NCI-H446 (cell line): ENCODE measurements around the gene YARS1.
"Not testable (repeated sequence)": the region's sequence is repeated elsewhere in the genome, so short reads cannot be mapped to it uniquely, and the experiment has no call there.

Source experiments
- DNase-seq, 2 experiments: peaks; one replicate each; lab custom pipeline; 2025; lab: John Stamatoyannopoulos, UW

The YARS1 gene

GRCh38 chr1:32817815-32818786, 943 bp upstream of the YARS1 start:
- peak; percentile 71 to 76 for DNase-seq

DNA sequence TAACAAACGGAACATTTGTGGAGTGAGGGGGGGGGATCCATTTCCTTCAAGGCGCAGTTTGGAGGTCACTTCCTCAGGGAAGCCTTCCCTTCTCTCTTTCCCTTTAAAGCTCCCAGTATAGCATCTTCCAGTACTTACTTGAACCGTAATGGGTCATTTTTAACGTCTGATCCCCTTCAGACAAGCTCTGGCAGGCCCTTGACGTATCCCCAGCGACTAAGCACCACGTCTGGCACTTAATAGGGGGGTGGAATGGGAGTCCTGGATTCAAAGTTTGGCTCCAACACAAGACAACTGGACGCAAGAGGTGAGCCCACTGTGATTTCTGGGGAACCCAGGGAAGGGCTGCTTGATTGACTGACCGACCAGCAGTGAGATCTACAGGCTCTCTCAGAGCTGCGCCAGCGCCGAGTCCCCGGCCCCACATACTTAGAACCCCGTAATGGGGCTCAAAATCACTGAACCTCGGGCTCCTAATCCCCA, 441 bp downstream of the YARS1 start:
- peak in 1 of 2 experiments; percentile 47 for DNase-seq

DNA sequence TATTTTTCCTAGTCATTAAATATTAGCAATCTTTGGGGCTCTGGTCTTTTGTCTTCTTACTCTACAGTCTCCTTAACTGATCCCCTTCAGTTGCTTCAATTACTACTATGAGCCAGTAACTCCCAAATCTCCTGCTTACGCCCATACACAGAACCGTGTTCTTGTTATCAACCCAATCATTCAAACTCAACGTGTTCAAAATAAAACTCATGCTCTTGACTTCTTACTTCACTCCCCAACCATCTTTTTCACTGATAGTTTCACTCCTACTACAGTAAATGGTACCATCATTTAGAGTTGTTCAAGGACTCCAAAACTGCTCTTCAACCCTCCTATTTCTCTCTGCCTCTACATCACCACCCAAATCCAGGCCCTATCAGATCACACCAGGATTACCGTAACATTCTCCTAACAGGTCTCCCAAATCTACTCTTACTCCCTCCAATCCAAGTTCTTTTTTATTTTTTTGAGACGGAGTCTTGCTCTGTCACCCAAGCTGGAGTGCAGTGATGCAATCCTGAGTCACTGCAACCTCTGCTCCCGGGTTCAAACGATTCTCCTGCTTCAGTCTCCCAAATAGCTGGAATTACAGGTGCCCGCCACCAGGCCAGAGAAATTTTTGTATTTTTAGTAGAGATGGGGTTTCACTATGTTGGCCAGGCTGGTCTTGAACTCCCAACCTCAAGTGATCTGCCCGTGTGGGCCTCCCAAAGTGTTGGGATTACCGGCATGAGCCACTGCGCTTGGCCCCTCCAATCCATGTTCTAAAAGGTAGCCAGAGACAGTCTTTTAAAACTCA, 3.0 kb downstream of the YARS1 start:
- no peak for DNase-seq

DNA sequence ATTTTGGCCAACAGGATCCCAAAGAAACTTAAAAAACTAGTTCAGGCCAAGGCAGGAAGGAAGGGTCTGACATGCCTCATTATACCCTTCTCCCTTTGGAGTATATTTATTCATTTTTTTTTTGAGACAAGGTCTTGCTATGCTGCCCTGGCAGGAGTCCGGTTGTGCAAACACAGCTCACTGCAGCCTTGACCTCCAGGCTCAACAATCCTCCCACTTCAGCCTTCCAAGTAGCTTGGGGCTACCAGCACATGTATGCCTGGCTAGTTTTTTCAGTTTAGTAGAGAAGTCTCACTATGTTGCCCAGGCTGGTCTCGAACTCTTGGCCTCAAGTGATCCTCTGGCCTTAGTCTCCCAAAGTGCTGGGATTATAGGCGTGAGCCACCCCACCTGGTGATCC, 5.2 kb downstream of the YARS1 start:
- DNase-seq = no peak

DNA sequence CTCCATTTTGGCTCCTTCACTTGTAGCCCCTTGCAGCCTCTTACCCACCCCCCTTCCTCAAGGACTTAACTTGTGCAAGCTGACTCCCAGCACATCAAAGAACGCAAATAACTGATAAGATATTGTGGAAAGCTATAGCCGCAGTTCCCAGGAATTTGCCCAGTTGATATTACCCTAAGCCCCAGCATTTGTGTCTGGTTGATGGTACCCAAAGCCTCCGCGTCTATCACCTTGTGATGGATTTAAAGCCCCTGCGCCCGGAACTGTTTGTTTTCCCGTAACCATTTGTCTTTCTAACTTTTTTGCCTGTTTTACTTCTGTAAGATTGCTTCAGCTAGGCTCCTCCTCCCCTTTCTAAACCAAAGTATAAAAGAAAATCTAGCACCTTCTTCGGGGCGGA, 5.9 kb downstream of the YARS1 start:
- no peak for DNase-seq

DNA sequence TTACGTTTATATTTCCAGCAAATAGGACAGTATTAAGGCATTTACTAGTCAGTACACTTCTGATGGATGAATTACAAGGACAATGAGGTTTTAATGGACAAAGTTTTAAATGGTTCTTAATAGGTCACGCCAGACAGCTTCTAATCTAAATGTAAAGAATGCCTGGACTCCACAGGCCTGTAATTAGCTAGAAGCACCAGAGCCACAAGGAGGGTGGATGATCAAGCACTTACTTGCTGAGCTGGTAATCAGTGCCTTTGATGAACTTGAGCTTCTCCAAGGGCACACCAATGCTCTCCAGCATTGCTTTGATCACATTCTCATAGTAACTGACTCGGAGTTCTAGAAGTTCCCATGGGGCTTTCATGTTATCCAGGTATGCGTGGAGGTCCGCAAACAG, 6.8 kb downstream of the YARS1 start:
- no peak for DNase-seq

- no peak for DNase-seq
Measured at GRCh38 chr1:32808580-32808979, 8.6 kb downstream of the YARS1 start.

- DNase-seq = no peak
Measured at GRCh38 chr1:32806910-32807523, 10.1 kb downstream of the YARS1 start.

- DNase-seq = no peak
Measured at GRCh38 chr1:32806290-32806689, 10.9 kb downstream of the YARS1 start.

DNA sequence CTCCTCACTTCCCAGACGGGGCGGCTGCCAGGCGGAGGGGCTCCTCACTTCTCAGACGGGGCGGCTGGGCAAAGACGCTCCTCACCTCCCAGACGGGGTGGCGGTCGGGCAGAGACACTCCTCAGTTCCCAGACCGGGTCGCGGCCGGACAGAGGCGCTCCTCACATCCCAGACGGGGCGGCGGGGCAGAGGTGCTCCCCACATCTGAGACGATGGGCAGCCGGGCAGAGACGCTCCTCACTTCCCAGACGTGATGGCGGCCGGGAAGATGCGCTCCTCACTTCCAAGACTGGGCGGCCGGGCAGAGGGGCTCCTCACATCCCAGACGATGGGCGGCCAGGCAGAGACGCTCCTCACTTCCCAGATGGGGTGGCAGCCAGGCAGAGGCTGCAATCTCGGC, 12.7 kb downstream of the YARS1 start:
- not testable (repeated sequence) for DNase-seq

GRCh38 chr1:32801096-32801715, 16.0 kb downstream of the YARS1 start:
- DNase-seq = no peak

DNA sequence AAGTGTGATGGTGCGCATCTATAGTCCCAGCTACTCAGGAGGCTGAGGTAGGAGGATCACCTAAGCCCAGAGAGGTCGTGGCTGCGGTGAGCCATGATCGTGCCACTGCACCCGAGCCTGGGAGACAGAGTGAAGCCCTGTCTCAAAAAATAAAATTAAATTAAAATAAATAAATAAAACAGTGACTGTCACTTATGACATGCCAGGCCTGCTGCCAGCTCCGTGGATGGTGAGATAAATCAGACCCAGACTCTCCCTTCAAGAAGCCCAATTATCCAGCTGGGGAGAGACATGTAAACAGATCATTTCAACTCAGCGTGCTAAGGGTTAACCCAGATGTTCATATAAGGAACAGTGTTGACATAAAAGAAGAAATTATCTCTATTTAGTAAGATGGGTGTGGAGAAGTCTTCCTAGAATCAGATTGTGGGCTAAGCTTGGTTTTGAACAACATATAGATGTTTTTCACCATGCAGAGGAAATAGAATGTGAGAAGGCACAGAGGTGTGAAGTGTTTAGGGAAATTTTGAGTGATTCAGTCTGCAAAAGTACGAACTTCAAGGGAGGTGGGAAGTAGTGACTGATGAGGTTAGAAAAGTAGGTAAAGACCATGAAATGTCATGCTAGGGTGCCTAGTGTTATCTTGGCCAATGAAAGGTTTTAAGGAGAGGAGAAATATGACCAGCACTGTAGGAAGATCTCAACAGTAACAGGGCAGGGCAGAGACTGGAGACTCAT, 18.3 kb downstream of the YARS1 start:
- no peak for DNase-seq

GRCh38 chr1:32798191-32798590, 19.0 kb downstream of the YARS1 start:
- DNase-seq = no peak

GRCh38 chr1:32797456-32797855, 19.7 kb downstream of the YARS1 start:
- no peak for DNase-seq

- DNase-seq = not testable (repeated sequence)
Measured at GRCh38 chr1:32795763-32796162, 21.4 kb downstream of the YARS1 start.

DNA sequence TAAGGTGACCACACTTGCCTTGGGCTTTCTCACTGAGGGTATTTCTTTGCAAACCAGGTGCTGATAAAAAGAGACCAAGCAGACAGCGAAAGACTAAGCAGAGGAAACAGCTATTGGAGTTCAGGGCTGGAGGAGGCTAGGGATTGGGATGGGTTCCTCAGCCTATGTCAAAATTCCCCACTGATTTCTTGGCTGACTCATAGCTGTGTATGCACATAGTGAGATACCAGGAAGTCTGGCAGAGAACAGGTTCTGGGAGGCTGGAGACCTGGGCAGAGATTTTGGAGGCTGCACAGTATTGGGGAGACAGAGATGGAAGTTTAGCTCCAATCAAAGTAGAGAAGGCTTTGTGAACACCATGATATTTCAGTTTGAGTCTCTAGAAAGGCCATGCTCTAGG, 25.3 kb downstream of the YARS1 start:
- no peak for DNase-seq

GRCh38 chr1:32789356-32789755, 27.8 kb downstream of the YARS1 start:
- not testable (repeated sequence) for DNase-seq

GRCh38 chr1:32786856-32787255, 30.3 kb downstream of the YARS1 start:
- DNase-seq = no peak

GRCh38 chr1:32784817-32785216, 32.3 kb downstream of the YARS1 start:
- no peak for DNase-seq

GRCh38 chr1:32783851-32784250, 33.3 kb downstream of the YARS1 start:
- DNase-seq = no peak

DNA sequence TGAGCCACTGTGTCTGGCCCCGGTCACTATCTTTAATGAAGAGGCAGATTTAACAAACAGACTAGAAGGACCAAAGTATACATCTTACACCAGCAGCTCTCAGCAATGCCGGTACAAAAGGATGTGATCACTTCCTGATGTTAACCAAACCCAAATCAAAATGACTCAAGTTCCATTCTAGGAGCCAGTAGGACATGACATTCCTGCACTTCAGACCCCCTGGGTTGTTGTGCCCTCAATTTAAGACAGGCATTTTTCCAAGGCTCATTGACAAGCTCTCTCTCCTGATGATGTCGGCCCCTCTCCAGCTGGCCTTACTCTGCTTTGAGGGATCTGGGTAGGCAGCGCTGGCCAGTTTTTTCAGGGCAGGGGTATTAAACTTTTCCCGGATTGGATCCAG, 35.1 kb downstream of the YARS1 start:
- no peak for DNase-seq
